HL-60 (cell line): ENCODE data around the gene KCNH8.

Experiments
- DNase-seq, 2 experiments: peaks; one replicate each; pipeline ENCODE4 v3.0.0-alpha.2; 2010 to 2020; ENCODE audit warnings: low read depth in 1 of 2, low spot score in 1 of 2
- H3K27ac ChIP-seq: fragments of 250-450 bp; sonication (Bioruptor Pico); replicated peaks from 2 replicates; pipeline ENCODE4 v1.5.1; 2020; ENCODE audit warnings: mild to moderate bottlenecking, moderate library complexity
- H3K27me3 ChIP-seq: fragments of 250-450 bp; sonication (Bioruptor Pico); 2 replicates; pipeline ENCODE4 v1.5.1; 2021; ENCODE audit warnings: mild to moderate bottlenecking, moderate library complexity; ENCODE audit not compliant: insufficient read depth, poor library complexity, severe bottlenecking
- H3K4me3 ChIP-seq: replicated peaks from 2 replicates; pipeline ENCODE4 v1.5.1; 2011; ENCODE audit warnings: mild to moderate bottlenecking, control low read depth, low read length; ENCODE audit not compliant: insufficient read depth
- CTCF ChIP-seq: IDR thresholded peaks from one replicate; pipeline ENCODE4 v1.5.1; 2011; ENCODE audit warnings: low read length, control low read depth, inconsistent platforms; ENCODE audit not compliant: insufficient read depth
- GABPA ChIP-seq: IDR thresholded peaks from 2 replicates; pipeline ENCODE4 v1.6.1; 2012; ENCODE audit warnings: low read depth
- POLR2AphosphoS5 ChIP-seq: IDR thresholded peaks from 2 replicates; pipeline ENCODE4 v1.6.1; 2012; ENCODE audit warnings: low read depth
- REST ChIP-seq: IDR thresholded peaks from 2 replicates; pipeline ENCODE4 v1.6.1; 2012; ENCODE audit warnings: low read depth; ENCODE audit not compliant: insufficient replicate concordance
- SPI1 ChIP-seq: IDR thresholded peaks from 2 replicates; pipeline ENCODE4 v1.6.1; 2012; ENCODE audit warnings: low read depth, mild to moderate bottlenecking, borderline replicate concordance

The KCNH8 gene

GRCh38 chr3:19110335-19110895 lies 37.9 kb upstream of the KCNH8 start:
- H3K27ac ChIP-seq: no peak overlapping the region
- TF ChIP-seq CTCF (no peak), REST (no peak), SPI1 (no peak), GABPA (no peak), POLR2AphosphoS5 (no peak)
- no peak overlapping the region for H3K4me3 ChIP-seq
- no peak for DNase-seq
- H3K27me3 ChIP-seq: no peaks in the 10 kb centered on the region

GRCh38 chr3:19114461-19114860 lies 33.8 kb upstream of the KCNH8 start:
- H3K27ac ChIP-seq: no peak overlapping the region
- H3K27me3 ChIP-seq: no peaks in the 10 kb centered on the region
- no peak overlapping the region for H3K4me3 ChIP-seq
- TF ChIP-seq REST: no peak
- no peak for TF ChIP-seq CTCF
- no peak for TF ChIP-seq POLR2AphosphoS5
- TF ChIP-seq GABPA: no peak
- DNase-seq: no peak

- Histone ChIP-seq H3K4me3 (no peak overlapping the region), H3K27me3 (no peaks in the 10 kb centered on the region), H3K27ac (no peak overlapping the region)
- no peak for TF ChIP-seq REST
- TF ChIP-seq GABPA: no peak
- no peak for TF ChIP-seq POLR2AphosphoS5
- TF ChIP-seq SPI1: no peak
- TF ChIP-seq CTCF: no peak
- no peak for DNase-seq
These were observed 32.1 kb upstream of the KCNH8 start for GRCh38 chr3:19116239-19116638.
